ENCODE measurements around the gene HOGA1. TPM values are rescaled to one million over a fixed set of nuclear protein-coding genes. Genes with fewer than 3 reads are reported as not detected.
A peak's percentile ranks its signal among the peaks of the same experiment; 100 is the strongest.

Gene HOGA1
- total and polyA plus RNA-seq, 2 of the 13 experiments (the other 11 are each of a cell fraction or from before 2014, with no cell fraction given): 7.6 to 19.5 TPM

GRCh38 chr10:97640174-97640867 is 56.1 kb downstream of the HOGA1 start, which contains the start of gene PI4K2A (continued):
- no peak for TF ChIP-seq ZNF142 (CRISPR knock-in tag; IDR thresholded peaks at IDR 0.05)
- TF ChIP-seq TFAP4 (IDR thresholded peaks at IDR 0.05; ENCODE audit: borderline replicate concordance, low read depth): 0 out of 2 replicates have a peak, but pooled peaks have one; percentile 6
- TF ChIP-seq ARNT (IDR thresholded peaks at IDR 0.05): no peak
- TF ChIP-seq MTA1 (CRISPR knock-in tag; IDR thresholded peaks at IDR 0.05; ENCODE audit: borderline replicate concordance): no peak
- TF ChIP-seq ZNF790 (CRISPR knock-in tag; IDR thresholded peaks at IDR 0.05; ENCODE audit: borderline replicate concordance): no peak; the same call in 1 of the 2 replicates
- TF ChIP-seq TFE3 (CRISPR knock-in tag; IDR thresholded peaks at IDR 0.05): no peak
- TF ChIP-seq TOPORS (CRISPR knock-in tag; IDR thresholded peaks at IDR 0.05): no peak
- no peak for TF ChIP-seq IKZF4 (CRISPR knock-in tag; IDR thresholded peaks at IDR 0.05; ENCODE audit: borderline replicate concordance, low read depth, not compliant biosample characterization)
- TF ChIP-seq ZNF709 (CRISPR knock-in tag; IDR thresholded peaks at IDR 0.05): no peak
- TF ChIP-seq ZNF616 (CRISPR knock-in tag; IDR thresholded peaks at IDR 0.05; ENCODE audit: low read depth): no peak
- TF ChIP-seq ZBTB26 (CRISPR knock-in tag; IDR thresholded peaks at IDR 0.05; ENCODE audit: borderline replicate concordance): 0 out of 2 replicates have a peak, but pooled peaks have one; percentile 19
- peak; percentile 12; the same call in 1 of the 2 replicates for TF ChIP-seq ZNF772 (CRISPR knock-in tag; IDR thresholded peaks at IDR 0.05)
- no peak for TF ChIP-seq ZBTB38 (CRISPR knock-in tag; IDR thresholded peaks at IDR 0.05)
- TF ChIP-seq SOX5 (CRISPR knock-in tag; IDR thresholded peaks at IDR 0.05; ENCODE audit: borderline replicate concordance): 0 out of 2 replicates have a peak, but pooled peaks have one; percentile 26
- TF ChIP-seq HOXD1 (CRISPR knock-in tag; IDR thresholded peaks at IDR 0.05): no peak
- no peak for TF ChIP-seq RFX3 (CRISPR knock-in tag; IDR thresholded peaks at IDR 0.05)
- no peak for TF ChIP-seq STAG1 (CRISPR knock-in tag; IDR thresholded peaks at IDR 0.05)
- TF ChIP-seq EZH2 (conservative IDR thresholded peaks at IDR 0.05; ENCODE audit: low read depth, low read length): no peak
- no peak for TF ChIP-seq ZNF878 (CRISPR knock-in tag; IDR thresholded peaks at IDR 0.05)
- no peak for TF ChIP-seq ZFP36 (IDR thresholded peaks at IDR 0.05; ENCODE audit: borderline replicate concordance, low read depth, low read length, partially characterized antibody)
- TF ChIP-seq ZFX (CRISPR knock-in tag; IDR thresholded peaks at IDR 0.05; ENCODE audit: low read depth): no peak; the same call in 1 of the 2 replicates

All from HepG2 (cell line).